Endometrial microvascular endothelial cells (primary cell): ENCODE results near the gene ARID2. TPM values are rescaled to one million over a fixed set of nuclear protein-coding genes. Genes with fewer than 3 reads are reported as not detected.

ENCODE experiments used
- in situ Hi-C: cut with HindIII; loops from 2 replicates; pipeline ENCODE4 v1.10.0; 2017; ENCODE audit warnings: low sequenced_read_pairs, low pct_unique_long_range_greater_than_20kb; ENCODE audit errors: inconsistent ontology term
- total RNA-seq: library from RNA; depleted of rRNA; stranded (reverse); fragments of >200 nt; gene quantifications from one replicate; pipeline ENCODE4 v1.2.3, GENCODE V29; 2015; ENCODE audit errors: inconsistent ontology term

Gene ARID2, protein sequence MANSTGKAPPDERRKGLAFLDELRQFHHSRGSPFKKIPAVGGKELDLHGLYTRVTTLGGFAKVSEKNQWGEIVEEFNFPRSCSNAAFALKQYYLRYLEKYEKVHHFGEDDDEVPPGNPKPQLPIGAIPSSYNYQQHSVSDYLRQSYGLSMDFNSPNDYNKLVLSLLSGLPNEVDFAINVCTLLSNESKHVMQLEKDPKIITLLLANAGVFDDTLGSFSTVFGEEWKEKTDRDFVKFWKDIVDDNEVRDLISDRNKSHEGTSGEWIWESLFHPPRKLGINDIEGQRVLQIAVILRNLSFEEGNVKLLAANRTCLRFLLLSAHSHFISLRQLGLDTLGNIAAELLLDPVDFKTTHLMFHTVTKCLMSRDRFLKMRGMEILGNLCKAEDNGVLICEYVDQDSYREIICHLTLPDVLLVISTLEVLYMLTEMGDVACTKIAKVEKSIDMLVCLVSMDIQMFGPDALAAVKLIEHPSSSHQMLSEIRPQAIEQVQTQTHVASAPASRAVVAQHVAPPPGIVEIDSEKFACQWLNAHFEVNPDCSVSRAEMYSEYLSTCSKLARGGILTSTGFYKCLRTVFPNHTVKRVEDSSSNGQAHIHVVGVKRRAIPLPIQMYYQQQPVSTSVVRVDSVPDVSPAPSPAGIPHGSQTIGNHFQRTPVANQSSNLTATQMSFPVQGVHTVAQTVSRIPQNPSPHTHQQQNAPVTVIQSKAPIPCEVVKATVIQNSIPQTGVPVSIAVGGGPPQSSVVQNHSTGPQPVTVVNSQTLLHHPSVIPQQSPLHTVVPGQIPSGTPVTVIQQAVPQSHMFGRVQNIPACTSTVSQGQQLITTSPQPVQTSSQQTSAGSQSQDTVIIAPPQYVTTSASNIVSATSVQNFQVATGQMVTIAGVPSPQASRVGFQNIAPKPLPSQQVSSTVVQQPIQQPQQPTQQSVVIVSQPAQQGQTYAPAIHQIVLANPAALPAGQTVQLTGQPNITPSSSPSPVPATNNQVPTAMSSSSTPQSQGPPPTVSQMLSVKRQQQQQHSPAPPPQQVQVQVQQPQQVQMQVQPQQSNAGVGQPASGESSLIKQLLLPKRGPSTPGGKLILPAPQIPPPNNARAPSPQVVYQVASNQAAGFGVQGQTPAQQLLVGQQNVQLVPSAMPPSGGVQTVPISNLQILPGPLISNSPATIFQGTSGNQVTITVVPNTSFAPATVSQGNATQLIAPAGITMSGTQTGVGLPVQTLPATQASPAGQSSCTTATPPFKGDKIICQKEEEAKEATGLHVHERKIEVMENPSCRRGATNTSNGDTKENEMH (N-terminal part only)
- 8.8 TPM for total RNA-seq

DNA sequence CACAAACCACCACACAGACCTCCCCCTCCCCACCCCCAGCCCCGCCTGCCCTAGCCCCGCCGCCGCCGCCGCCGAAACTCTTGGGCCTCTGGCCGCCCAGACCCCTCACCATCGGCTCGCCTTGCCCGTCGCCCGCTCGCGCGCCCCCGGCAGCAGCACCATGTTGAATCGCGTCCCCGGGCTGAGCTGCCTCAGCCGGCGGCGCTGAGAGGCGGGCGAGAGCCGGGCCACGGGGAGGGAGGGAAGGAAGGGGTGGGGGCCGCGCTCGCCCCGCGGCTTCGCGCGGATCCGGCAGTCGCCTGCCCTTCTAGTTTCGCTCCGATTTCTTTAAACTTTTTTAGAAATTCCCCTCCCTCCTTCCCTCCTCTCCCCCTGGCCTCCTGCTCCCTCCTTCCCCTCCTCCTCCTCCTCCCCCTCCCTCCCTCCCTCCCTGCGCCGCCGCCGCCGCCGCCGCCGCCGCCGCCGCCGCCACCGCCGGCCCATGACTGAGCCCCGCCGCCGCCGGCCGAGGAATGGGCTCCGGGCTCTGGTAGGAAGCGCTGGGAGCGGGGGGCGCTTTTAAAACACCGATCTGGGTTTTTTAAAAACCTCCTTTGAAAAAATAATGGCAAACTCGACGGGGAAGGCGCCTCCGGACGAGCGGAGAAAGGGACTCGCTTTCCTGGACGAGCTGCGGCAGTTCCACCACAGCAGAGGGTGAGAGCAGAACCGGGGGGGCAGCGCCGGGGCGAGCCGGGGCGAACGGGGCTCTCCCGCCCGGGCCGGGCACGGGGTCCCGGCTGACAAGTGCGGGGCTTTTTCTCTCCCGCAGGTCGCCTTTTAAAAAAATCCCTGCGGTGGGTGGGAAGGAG lies at the start of gene ARID2:
ARID2 (plus strand) TSS at position 474 of the 851 bp plus-strand sequence; CDS start at position 605, 131 bp downstream.
- in situ Hi-C loops: no loop called here

DNA sequence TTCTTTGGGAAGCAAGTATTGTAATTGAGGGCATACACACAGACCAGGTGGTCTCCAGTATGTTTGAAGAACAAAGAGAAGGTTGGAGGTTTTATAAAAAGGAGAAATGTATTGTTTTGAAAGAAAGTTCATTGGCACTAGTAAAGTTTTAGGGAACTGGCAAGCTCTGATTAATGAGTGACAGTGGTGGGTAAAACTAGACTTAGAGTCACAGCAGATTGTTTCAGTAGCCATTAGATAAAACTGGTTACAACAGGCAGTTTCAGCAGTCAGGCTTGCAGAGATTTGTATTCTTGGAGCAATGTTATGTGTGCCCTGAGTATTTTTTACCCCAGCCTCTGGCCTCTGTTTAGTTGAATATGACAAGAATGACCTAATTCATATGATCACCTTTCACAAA lies 49.1 kb upstream of the ARID2 start:
- in situ Hi-C loops: no loop called here

DNA sequence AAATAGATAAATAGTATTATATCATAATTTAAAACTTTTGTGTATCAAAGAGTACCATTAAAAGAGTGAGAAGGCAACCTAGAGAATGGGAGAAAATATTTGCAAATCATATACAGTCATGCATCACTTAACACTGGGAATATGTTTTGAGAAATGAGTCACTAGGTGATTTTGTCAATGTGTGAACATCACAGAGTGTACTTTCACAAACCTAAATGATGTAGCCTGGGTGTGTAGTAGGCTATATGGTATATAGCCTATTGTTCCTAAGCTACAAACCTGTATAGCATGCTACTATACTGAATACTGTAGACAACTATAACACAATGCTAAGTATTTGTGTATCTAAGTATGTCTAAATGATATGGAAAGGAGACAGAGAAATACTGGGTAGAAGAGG lies 48.0 kb upstream of the ARID2 start:
- in situ Hi-C loops: no loop called here

DNA sequence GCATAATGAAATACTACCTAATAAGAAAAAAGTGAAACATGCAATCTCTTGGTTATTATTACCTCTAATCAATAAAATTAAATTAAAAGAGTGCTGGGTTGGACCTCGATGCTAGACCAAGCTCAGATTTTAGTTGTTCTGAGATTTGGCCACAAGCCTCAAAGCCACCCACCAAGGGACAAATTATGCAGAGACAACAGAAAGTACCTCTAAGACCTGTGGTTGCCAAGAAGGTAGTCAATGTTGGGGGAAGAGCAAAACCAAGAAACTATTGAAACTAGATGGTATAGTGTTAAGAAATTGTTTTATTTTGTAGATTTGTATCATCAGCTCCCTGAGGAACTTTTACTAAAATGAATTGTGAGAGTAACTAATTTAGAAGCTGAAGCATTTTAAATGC lies 43.8 kb upstream of the ARID2 start:
- in situ Hi-C loops: no loop called here

DNA sequence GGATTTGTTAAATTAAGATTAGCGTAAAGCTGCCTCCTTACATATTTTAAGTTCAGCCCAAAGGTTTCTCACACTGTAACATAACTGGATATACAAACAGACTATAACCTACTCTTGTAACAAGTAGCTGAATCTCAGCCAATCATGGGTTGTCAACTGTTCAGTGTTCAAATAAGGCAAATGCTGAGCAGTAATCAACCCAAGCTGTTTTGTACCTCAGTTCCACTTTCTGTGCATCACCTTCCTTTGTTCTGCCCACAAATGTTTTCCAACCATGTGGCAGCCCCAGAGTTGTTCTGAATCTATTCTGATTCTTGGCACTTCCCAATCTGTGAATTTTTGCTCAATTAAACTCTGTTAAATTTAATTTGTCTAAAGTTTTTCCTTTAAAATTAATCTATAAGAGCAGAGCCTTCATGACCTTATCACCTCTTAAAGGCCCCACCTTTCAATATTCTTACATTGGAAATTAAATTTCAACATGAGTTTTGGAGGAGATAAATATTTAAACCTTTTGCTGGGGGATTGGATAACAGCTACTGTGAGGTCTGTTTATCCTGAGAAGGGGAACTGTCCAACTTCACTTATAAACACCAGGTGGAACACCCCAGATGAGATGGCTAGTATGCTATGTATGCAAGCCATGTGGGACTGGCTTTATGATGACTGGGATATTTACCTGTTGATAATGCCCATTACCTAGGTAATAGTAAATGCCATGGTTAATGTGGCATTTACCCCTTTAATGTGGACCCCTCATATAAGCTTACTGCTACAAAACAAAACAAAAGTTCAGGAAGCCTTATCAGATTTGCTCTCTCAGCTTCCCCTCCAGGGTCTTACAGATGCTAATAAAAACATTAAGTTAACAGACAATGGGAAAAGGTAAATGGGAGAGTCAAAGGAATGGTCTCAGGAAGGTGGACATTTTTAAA lies 42.2 kb upstream of the ARID2 start:
- in situ Hi-C loops: no loop called here

DNA sequence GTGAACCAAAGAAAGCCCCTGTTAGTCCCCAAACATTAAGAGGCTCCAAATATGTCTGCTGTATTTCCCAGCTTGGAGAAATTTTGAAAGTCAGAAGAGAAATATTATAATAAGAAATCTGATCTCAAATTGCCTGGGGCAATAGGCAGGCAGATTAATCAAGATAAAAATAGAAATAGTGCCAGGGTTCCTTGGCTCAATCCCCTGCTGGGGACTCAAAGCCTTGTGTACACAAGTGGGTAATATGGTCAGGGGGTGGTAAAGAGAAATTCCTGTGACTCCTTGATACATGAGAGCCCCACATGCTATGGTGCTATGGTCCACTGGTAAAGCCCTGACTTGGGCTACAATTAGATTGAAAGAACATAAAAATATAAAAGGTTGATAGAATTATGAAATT lies 41.3 kb upstream of the ARID2 start:
- in situ Hi-C loops: no loop called here

DNA sequence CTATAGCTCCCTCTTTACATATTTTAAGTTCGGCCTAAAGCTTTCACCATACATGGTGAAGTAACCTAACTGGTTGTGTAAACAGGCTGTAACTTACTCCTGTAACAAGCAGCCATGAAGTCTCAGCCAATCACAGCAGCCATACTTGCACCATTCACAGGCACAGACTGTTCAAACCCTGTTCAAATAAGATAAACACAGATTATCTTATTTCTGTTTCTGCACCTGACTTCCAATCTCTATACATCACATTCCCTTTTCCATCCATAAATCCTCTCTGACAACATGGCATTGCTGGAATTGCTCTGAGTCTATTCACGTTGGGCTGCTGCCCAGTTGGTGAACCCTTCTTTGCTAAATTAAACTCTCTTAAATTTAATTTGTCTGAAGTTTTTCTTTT lies 34.5 kb upstream of the ARID2 start:
- in situ Hi-C loops: no loop called here

DNA sequence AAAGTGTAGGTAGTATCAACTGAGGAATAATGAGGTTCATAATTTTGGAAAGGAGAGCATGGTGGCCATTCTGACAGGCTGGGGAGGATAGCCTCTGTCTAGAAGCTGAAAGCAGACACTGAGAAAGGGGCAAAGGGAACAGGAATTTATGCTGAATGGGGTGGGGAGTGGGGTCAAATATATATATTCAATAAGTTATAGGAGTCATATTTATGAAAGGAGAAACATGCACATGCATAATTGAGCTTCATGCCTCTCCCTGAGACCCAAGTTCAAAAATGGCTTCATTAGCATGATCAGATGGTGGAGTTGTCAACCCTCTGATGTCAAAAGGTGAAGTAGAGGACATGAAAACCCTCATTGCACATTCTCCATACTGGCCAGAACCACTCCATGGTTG lies 33.9 kb upstream of the ARID2 start:
- in situ Hi-C loops: no loop called here

DNA sequence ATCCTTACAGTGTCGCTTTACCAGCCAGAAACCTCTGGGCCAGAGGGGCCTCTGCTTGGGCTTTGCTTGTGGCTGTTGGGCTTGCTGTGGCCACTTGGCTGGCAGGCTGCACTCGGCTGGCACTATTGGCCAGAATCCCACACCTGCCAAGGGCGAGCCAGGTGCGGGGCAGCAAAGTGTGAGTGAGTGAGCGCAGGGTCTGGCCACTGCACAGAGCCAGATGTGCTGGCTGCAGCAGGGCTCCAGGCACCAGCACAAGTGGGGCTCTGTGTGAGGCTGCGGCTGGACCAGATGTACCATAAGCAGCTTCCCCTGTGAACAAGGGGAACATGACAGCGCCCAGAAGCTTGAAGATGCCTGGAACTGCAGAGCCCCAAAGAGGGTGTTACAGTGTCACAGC lies 33.5 kb upstream of the ARID2 start:
- in situ Hi-C loops: no loop called here

DNA sequence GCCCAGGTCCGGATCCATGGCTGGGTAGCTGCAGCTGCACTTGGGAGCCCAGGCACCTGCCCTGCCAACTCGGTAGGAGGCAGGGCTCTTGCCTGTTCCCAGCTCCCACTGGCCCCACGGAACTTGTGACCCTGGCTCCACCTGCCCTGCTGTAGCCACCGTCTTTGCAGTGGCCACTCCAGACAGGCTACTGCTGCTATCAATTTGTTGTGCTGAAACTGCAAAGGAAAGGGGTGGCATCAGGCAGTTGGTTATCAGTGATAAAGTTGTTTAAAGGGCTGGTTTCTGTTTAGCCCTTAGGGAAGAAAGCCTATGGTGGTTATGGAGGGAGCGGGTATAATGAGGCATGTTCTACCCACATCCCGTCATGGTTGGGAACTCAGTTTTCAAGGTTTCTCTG lies 32.1 kb upstream of the ARID2 start:
- in situ Hi-C loops: no loop called here

DNA sequence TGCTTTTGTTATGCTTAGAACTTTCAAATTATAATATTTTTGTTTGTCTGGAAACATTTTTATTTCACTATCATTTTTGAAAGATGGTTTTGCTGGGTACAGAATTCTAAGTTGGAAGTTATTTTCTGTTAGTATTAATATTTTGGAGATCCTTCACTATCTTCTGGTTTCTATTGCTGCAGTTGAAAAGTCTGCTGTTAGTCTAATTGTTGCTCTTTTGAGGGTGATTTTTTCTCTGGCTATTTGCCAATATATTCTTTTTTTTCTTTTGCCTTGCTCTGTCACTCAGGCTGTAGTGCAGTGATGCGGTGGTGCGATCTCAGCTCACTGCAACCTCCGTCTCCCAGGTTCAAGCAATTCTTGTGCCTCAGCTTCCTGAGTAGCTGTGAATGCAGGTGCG lies 28.2 kb upstream of the ARID2 start:
- in situ Hi-C loops: no loop called here

DNA sequence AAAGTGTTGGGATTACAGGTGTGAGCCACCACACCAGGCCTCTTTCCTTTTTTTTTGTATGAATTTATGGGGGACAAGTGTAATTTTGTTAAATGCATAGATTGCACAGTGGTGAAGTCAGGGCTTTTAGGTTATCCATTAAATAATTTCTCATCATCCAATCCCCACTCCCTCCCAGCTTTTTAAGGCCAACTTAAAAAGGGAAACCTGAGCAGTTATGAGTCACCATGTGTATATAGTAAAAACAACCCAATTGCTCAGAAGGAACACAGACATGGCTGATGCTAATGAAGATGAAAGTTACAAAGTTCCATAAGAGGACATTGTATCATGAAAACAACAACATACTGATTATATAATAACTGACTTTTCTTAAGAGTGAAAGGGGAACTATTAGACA lies 25.6 kb upstream of the ARID2 start:
- in situ Hi-C loops: no loop called here

DNA sequence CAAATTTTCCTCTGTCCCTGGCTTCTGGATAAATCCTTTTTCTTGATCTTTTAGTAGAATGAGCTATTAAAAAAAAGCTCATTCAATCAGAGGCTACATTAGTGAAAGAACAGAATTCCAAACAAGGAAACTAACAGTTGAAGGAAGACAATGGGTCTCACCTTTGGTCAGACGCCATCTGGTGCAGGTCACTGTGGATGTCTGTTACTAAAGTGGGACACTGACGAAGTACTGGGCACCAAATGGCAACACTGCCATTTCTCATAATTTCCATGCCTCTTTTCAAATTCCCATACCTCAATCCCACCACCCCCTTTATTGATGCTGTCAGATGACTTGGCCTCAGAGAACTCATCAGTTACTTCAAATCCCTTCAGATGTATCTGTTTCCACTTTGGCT lies 24.5 kb upstream of the ARID2 start:
- in situ Hi-C loops: no loop called here

DNA sequence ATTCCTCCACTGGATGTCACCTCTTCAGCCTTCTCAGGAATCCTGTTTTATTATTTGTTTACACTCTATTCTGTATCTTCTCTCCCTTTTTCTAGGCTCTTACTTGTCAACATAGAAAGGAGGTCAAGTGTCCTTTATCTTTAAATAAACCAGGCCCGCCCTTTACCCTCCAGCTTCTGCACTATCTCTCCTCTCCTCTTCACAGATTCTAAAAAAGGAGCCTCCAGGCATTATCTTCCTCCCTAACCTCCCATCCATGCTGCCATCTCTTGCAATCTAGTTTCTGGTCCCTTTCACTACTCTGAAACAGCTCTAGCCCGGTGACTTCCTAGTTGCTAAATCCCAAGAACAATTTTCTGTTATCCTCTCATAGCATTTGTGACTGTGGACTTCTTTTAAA lies 24.1 kb upstream of the ARID2 start:
- in situ Hi-C loops: no loop called here

DNA sequence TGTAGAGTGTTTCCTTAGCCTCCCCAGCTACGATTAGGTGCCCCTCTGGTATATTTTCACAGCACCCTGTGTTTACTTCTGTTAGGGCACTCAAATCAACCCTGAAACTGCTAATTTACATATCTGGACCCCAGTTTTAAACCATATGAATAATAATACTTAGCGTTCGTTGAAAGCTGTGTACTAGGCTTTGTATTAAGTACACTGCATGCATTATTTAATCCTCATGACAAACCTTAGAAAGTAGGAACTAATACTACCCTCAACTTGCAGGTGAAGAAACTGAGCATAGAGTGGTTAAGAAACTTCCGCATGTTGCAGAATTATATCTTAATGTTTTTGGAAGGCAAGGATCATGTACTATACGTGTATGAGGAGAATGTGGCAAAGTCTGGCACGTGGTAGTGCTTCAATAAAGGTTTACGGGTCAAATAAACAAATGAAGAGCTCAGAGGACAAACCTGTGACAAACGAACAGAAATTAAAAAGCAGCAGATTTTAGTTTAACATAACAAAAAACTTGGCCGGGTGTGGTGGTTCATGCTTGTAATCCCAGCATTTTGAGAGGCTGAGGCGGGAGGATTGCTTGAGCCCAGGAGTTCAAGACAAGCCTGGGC lies 22.2 kb upstream of the ARID2 start:
- in situ Hi-C loops: no loop called here

DNA sequence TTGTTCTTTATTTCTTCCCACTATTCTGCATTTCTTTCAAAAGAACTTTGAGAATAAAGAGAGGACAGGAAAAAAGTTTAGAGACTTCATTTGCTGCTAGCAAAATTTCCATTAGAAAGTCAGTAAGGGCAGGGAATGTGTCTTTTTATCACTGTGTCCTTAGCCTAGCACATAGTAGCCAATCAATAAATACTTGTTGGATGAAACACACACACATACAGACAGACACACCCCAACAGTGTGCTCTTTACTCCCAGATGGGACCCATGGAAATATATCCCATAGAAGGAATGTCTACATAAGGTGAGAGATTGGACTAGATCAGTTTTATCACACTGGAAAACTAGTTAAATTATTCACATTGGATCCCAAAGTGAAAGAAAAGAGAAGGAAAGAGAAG lies 21.1 kb upstream of the ARID2 start:
- in situ Hi-C loops: no loop called here

DNA sequence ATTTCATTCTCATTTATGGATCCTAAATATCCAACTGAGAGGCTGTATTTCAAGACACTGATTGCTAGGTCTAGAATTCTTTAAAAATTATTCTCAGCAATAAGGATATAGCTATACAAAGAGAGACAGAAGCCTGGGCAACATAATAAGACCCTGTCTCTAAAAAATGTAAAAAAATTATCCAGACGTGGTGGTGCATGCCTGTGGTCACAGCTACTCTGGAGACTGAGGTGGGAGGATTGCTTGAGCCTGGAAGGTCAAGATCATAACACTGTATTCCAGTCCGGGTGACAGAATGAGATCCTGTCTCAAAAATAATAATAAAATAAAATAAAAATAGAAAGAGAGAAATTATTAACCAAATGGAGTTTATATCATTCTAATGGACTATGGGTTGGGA lies 20.6 kb upstream of the ARID2 start:
- in situ Hi-C loops: no loop called here
